MM.1S (cell line): ENCODE measurements around the gene ARIH1.

ENCODE experiments used
- EZH2phosphoT487 ChIP-seq: fragments of 300-600 bp; sonication (generic); IDR thresholded peaks from 2 replicates; pipeline ENCODE4 v1.6.1; 2018; ENCODE audit warnings: antibody characterized with exemption, low read length
- TF ChIP-seq, protein P1 (sequence below): fragments of 300-600 bp; sonication (generic); IDR thresholded peaks from 2 replicates; pipeline ENCODE4 v1.5.1; 2016; ENCODE audit warnings: antibody characterized with exemption, low read length, mixed read lengths

DNA sequence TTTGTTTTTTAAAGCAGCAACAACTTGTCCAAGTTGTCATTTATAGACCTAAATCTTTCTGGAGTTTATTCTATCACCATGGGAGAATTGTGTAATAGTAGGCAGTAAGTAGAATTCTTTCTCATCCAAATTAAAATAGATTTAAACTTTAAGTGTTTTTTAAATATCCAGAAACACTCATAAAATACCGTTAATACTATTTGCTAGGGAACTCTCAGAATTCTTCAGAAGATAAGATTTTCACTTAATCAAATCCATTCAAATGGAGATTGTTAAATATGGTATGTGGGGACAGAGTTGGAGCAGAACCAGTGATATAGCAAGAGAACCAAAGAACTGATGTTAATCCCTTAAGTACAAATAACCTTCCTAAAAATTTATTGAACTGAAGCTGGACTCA, 71.0 kb downstream of the ARIH1 start:
- TF ChIP-seq, protein P1, sequence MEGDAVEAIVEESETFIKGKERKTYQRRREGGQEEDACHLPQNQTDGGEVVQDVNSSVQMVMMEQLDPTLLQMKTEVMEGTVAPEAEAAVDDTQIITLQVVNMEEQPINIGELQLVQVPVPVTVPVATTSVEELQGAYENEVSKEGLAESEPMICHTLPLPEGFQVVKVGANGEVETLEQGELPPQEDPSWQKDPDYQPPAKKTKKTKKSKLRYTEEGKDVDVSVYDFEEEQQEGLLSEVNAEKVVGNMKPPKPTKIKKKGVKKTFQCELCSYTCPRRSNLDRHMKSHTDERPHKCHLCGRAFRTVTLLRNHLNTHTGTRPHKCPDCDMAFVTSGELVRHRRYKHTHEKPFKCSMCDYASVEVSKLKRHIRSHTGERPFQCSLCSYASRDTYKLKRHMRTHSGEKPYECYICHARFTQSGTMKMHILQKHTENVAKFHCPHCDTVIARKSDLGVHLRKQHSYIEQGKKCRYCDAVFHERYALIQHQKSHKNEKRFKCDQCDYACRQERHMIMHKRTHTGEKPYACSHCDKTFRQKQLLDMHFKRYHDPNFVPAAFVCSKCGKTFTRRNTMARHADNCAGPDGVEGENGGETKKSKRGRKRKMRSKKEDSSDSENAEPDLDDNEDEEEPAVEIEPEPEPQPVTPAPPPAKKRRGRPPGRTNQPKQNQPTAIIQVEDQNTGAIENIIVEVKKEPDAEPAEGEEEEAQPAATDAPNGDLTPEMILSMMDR: no peak
- TF ChIP-seq EZH2phosphoT487: no peak
